Endothelial cell of hepatic sinusoid (primary cell): ENCODE results near the gene HDGF.

Source experiments
- in situ Hi-C: cut with HindIII; loops from 2 replicates; pipeline ENCODE4 v1.10.0; 2017; ENCODE audit warnings: low sequenced_read_pairs

Gene HDGF

GRCh38 chr1:156746728-156747631 lies 4.5 kb downstream of the HDGF start:
- in situ Hi-C loops = no loop called here

GRCh38 chr1:156746406-156746727 lies 5.1 kb downstream of the HDGF start:
- in situ Hi-C loops = no loop called here

GRCh38 chr1:156745881-156746280 lies 5.6 kb downstream of the HDGF start:
- in situ Hi-C loops = no loop called here

- in situ Hi-C loops = no loop called here
Observed at GRCh38 chr1:156744786-156745419, 6.6 kb downstream of the HDGF start.

GRCh38 chr1:156744344-156744743 lies 7.1 kb downstream of the HDGF start:
- in situ Hi-C loops = no loop called here

GRCh38 chr1:156743367-156744302 lies 7.8 kb downstream of the HDGF start:
- in situ Hi-C loops = no loop called here

GRCh38 chr1:156742801-156743200 lies 8.7 kb downstream of the HDGF start:
- in situ Hi-C loops = no loop called here

GRCh38 chr1:156742017-156742416 lies 9.5 kb downstream of the HDGF start:
- in situ Hi-C loops = no loop called here

- in situ Hi-C loops = no loop called here
Observed at GRCh38 chr1:156741481-156741983, 9.9 kb downstream of the HDGF start.

- in situ Hi-C loops = no loop called here
Observed at GRCh38 chr1:156740741-156741480, 10.6 kb downstream of the HDGF start, which contains the start of gene MRPL24. MRPL24 (minus strand) TSS chr1:156741088; CDS start chr1:156738704, 2,384 bp downstream.

- in situ Hi-C loops = no loop called here
Observed at GRCh38 chr1:156740237-156740740, 11.2 kb downstream of the HDGF start.

GRCh38 chr1:156738916-156739315 lies 12.6 kb downstream of the HDGF start:
- in situ Hi-C loops = no loop called here

GRCh38 chr1:156738407-156738806 lies 13.1 kb downstream of the HDGF start:
- in situ Hi-C loops = no loop called here

- in situ Hi-C loops = no loop called here
Observed at GRCh38 chr1:156733989-156734584, 17.4 kb downstream of the HDGF start.

GRCh38 chr1:156728599-156729462 lies 22.6 kb downstream of the HDGF start, which contains the start of gene ISG20L2:
ISG20L2 (minus strand) TSS chr1:156728766; CDS start chr1:156727652, 1,114 bp downstream.
- in situ Hi-C loops = loop anchor here (5.0 kb wide), 1 partner anchor 37 kb away; no protein-coding TSS in a partner anchor

GRCh38 chr1:156727926-156728598 lies 23.4 kb downstream of the HDGF start, which contains the start of gene METTL25B:
METTL25B (plus strand) TSS chr1:156728469; CDS start chr1:156729105, 636 bp downstream.
- in situ Hi-C loops = loop anchor here (5.0 kb wide), 1 partner anchor 36 kb away; no protein-coding TSS in a partner anchor

GRCh38 chr1:156727492-156727891 lies 24.0 kb downstream of the HDGF start:
- in situ Hi-C loops = loop anchor here (5.0 kb wide), 1 partner anchor 35 kb away; no protein-coding TSS in a partner anchor
